Body of pancreas (tissue), 4 donors: ENCODE measurements around the gene NUMA1.

Experiments used
- CTCF ChIP-seq, 7 experiments: fragments of 450-650 bp in 4 of 7; fragments of 200-600 bp in 3 of 7; sonication (generic) in 3 of 7; IDR thresholded peaks; one replicate each; pipeline ENCODE4 v1.5.1; 2016 to 2019; ENCODE audit warnings: antibody characterized with exemption in 7 of 7
- POLR2A ChIP-seq, 3 donors: fragments of 450-650 bp; IDR thresholded peaks; one replicate each; pipeline ENCODE4 v1.6.1; 2016; ENCODE audit warnings: antibody characterized with exemption in 3 of 3, mild to moderate bottlenecking in 2 of 3

DNA sequence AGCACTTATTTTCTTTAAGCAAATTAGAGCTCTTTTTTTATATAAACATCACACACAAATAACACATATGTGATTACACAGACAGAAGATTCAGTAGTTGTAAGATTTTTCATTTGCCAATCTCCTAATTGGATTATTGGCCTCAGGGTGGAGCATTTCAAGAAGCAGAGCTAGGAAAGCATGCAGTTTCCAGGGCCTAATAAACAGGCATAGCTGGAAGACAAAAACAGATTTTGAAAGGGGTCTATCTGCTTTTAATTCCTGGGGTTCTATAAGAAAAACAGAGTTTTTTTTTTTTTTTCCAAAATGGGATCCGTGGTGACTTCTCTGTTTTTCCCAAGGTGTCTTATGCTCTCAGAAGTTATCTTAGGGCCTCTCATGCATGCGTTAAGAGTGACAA is 47.6 kb upstream of the NUMA1 start:
- TF ChIP-seq POLR2A (IDR thresholded peaks at IDR 0.05) (no peak), CTCF (IDR thresholded peaks at IDR 0.05) (no peak)
